AG10803 (cell line): ENCODE data around the gene ZSCAN23.
A peak's percentile ranks its signal among the peaks of the same experiment; 100 is the strongest.
"Not testable (repeated sequence)": the region's sequence is repeated elsewhere in the genome, so short reads cannot be mapped to it uniquely, and the experiment has no call there.

ENCODE experiments used
- DNase-seq: peaks from one replicate; pipeline ENCODE4 v3.0.0; 2010; ENCODE audit warnings: low read depth
- H3K4me3 ChIP-seq: 2 replicates; pipeline ENCODE4 v1.5.1; 2011; ENCODE audit warnings: mild to moderate bottlenecking, low read length, control low read depth
- TF ChIP-seq, protein P1 (sequence below): conservative IDR thresholded peaks from 2 replicates; pipeline ENCODE4 v1.5.1; 2011; ENCODE audit warnings: mild to moderate bottlenecking, low read length, control low read depth, inconsistent platforms

ZSCAN23 gene

GRCh38 chr6:28462401-28462800 lies 19.1 kb upstream of the ZSCAN23 start:
- no peak overlapping the region for H3K4me3 ChIP-seq
- TF ChIP-seq, protein P1, sequence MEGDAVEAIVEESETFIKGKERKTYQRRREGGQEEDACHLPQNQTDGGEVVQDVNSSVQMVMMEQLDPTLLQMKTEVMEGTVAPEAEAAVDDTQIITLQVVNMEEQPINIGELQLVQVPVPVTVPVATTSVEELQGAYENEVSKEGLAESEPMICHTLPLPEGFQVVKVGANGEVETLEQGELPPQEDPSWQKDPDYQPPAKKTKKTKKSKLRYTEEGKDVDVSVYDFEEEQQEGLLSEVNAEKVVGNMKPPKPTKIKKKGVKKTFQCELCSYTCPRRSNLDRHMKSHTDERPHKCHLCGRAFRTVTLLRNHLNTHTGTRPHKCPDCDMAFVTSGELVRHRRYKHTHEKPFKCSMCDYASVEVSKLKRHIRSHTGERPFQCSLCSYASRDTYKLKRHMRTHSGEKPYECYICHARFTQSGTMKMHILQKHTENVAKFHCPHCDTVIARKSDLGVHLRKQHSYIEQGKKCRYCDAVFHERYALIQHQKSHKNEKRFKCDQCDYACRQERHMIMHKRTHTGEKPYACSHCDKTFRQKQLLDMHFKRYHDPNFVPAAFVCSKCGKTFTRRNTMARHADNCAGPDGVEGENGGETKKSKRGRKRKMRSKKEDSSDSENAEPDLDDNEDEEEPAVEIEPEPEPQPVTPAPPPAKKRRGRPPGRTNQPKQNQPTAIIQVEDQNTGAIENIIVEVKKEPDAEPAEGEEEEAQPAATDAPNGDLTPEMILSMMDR, result no peak
- DNase-seq, result no peak

- TF ChIP-seq, protein P1, result no peak
- no peak for DNase-seq
- no peak overlapping the region for H3K4me3 ChIP-seq
These were observed 15.3 kb upstream of the ZSCAN23 start for GRCh38 chr6:28458568-28458967.

DNA sequence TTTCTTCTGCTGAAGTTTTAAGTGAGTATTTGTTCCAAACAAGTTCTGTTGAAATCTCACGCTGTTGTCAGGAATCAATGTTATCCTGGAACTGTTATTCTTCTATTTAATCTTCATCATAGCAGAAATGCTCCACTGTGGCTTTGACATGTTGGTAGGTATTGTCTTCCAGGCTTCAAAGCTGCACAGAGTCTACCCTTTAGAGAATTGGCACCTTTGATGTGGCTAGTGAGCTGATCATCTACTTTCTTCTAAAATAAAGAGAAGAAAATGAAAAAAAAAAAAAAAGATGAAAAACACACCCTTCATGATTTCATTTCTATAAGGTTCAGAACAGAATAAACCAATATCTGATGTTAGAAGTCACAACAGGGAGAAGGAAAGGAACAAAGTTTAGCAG lies 5.8 kb upstream of the ZSCAN23 start:
- TF ChIP-seq, protein P1, result no peak
- H3K4me3 ChIP-seq, result no peak overlapping the region
- no peak for DNase-seq

DNA sequence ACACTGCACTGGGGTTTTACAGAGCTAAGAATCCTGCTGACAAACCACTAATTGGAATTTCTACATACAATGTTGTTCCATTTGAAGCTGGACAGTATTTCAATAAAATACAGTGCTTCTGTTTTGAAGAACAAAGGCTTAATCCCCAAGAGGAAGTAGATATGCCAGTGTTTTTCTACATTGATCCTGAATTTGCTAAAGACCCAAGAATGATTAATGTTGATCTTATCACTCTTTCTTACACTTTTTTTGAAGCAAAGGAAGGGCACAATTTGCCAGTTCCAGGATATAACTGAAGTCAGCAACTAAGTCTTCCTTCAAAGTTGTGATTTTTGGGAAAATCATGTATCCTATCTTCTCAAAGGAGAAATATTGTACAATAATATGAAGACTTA lies 4.2 kb upstream of the ZSCAN23 start:
- not testable (repeated sequence) for DNase-seq
- peak overlapping the region; percentile 61 for H3K4me3 ChIP-seq

DNA sequence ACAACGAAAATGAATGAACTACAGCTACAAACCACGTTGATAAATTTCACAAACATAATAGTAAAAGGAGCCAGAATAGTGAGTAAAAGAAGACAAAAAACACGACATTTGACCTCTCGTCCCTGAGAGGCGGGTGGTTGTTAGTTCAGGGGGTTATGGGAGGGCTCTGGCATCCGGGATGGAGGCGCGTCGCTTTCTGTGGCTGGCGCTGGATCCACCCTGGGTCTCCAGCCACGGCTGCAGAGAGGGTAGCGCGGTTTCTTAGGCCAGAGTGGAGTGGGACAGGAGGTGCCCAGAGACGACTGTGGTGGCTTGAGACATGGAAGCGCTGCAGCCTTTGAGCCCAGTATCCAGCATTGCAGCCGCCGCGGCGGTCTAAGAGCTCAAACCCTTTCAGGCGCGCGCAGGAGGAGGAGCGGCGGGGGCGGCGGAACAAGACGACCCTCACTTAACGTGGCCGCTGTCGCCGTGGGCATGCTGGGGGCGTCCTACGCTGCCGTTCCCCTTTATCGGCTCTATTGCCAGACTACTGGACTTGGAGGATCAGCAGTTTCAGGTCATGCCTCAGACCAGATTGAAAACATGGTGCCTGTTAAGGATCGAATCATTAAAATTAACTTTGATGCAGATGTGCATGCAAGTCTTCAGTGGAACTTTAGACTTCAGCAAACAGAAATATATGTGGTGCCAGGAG lies 3.7 kb upstream of the ZSCAN23 start:
- H3K4me3 ChIP-seq, result peak overlapping the region; percentile 61
- peak; percentile 2 for DNase-seq
- TF ChIP-seq, protein P1, result no peak

DNA sequence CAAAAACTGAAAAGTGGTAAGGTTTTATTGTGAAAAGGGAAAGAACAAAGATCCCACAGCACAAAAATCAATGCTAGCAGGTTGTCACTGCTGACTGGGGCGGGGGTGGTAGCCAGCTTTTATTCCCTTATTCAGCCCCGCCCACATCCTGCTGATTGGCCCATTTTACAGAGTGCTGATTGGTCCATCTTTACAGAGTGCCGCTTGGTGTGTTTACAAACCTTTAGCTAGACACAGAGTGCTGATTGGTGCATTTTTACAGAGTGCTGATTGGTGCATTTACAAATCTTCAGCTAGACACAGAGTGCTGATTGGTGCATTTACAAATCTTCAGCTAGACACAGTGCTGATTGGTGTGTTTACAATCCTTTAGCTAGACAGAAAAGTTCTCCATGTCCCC lies 1.5 kb upstream of the ZSCAN23 start:
- DNase-seq, H3K4me3 ChIP-seq: not testable (repeated sequence)

- DNase-seq, result no peak
These were observed 705 bp downstream of the ZSCAN23 start for GRCh38 chr6:28442586-28442985.

DNA sequence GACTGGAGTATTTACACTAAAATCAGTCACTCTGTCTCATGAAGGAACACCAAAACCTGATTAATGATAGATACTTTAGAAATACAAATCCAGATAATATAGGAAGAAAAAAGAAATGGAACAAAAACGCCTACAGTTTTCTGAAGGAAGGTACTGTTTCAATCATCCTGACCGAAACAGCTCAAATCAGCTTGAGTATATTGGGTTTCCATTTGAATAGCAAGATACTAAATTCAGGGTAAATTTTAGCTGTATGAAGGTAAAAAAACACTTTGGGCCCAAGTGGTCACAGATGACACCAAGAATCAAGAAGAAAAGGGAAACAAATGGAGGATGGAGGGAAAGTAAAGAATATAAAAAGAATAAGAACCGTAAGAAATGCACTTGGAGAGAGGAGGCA lies 6.9 kb downstream of the ZSCAN23 start:
- H3K4me3 ChIP-seq, result no peak overlapping the region
- TF ChIP-seq, protein P1, result no peak
- no peak for DNase-seq

More at GRCh38 chr6:28442586-28442985, 705 bp downstream of the ZSCAN23 start:
- TF ChIP-seq, protein P1, result no peak
- H3K4me3 ChIP-seq, result peak overlapping the region; percentile 90
